K562 (cell line): Measurements from ENCODE around the gene FAM162B. TPM values are rescaled to one million over a fixed set of nuclear protein-coding genes. Genes with fewer than 3 reads are reported as not detected.
A peak's percentile ranks its signal among the peaks of the same experiment; 100 is the strongest.

Experiments used
- ARNT ChIP-seq, 2 experiments: fragments of 450-650 bp; IDR thresholded peaks; 2 replicates each; pipeline ENCODE4 v1.6.1; 2016; ENCODE audit warnings: mild to moderate bottlenecking in 1 of 2
- CSDE1 ChIP-seq, 2 experiments: fragments of 450-650 bp; IDR thresholded peaks; 2 replicates each; pipeline ENCODE4 v1.6.1; 2016; ENCODE audit warnings: mild to moderate bottlenecking in 1 of 2
- FOXM1 ChIP-seq, 2 experiments: fragments of 450-650 bp in 1 of 2; sonication (generic) in 1 of 2; formaldehyde crosslinking in 1 of 2; IDR thresholded peaks; 2 replicates each; pipeline versions ENCODE4 v1.6.1 to v1.9.0; 2017 to 2022; ENCODE audit warnings: low read depth in 2 of 2, mild to moderate bottlenecking in 2 of 2, missing genetic modification reagents in 1 of 2, moderate library complexity in 1 of 2
- HNRNPK ChIP-seq: fragments of 200-400 bp; formaldehyde crosslinking; IDR thresholded peaks from one replicate; pipeline ENCODE4 v1.6.1; 2018; ENCODE audit warnings: mild to moderate bottlenecking, low read depth, low read length; ENCODE audit not compliant: poor library complexity, severe bottlenecking
- MCM7 ChIP-seq, 2 experiments: fragments of 450-650 bp; IDR thresholded peaks; 2 replicates each; pipeline ENCODE4 v1.6.1; 2016 to 2018
- NR3C1 ChIP-seq: sonication (generic); formaldehyde crosslinking; IDR thresholded peaks from 2 replicates; pipeline ENCODE4 v1.8.1; 2022; ENCODE audit warnings: missing genetic modification reagents
- PRPF4 ChIP-seq: fragments of 200-400 bp; formaldehyde crosslinking; IDR thresholded peaks from one replicate; pipeline ENCODE4 v1.6.1; 2017; ENCODE audit warnings: low read length, low read depth, mild to moderate bottlenecking; ENCODE audit not compliant: insufficient read depth, poor library complexity, severe bottlenecking
- RAD51 ChIP-seq: fragments of 450-650 bp; IDR thresholded peaks from 2 replicates; pipeline ENCODE4 v1.7.1; 2016; ENCODE audit warnings: low read depth, mild to moderate bottlenecking, borderline replicate concordance
- RHOXF2B ChIP-seq: fragments of 250-450 bp; sonication (Bioruptor Pico); conservative IDR thresholded peaks from 2 replicates; pipeline ENCODE4 v1.5.1; 2021
- ZEB2 ChIP-seq: fragments of 450-650 bp; IDR thresholded peaks from 2 replicates; pipeline ENCODE4 v1.6.1; 2016
- ZNF134 ChIP-seq: fragments of 250-450 bp; sonication (Bioruptor Pico); conservative IDR thresholded peaks from 2 replicates; pipeline ENCODE4 v1.4.0; 2020
- ZNF165 ChIP-seq: fragments of 250-450 bp; sonication (Bioruptor Pico); IDR thresholded peaks from 2 replicates; pipeline ENCODE4 v1.4.0; 2020; ENCODE audit warnings: borderline replicate concordance
- ZNF75A ChIP-seq: fragments of 450-650 bp; formaldehyde crosslinking; IDR thresholded peaks from 2 replicates; pipeline ENCODE4 v1.4.0; 2020; ENCODE audit warnings: mild to moderate bottlenecking
- polyA plus RNA-seq, 8 experiments: library from polyadenylated mRNA; depleted of rRNA in 4 of 8; stranded (reverse) in 5 of 8; unstranded in 3 of 8; fragments of >200 nt; fragmentation: Nextera tagmentation in 2 of 8; fragmentation: Illumina TruSeq in 1 of 8; extraction: Ambion mirVana in 2 of 8; extraction: Trizol in 1 of 8; gene quantifications; 2 replicates each; pipeline versions ENCODE4 v1.2.1 to v1.2.3, GENCODE V29; 2011 to 2014; ENCODE audit warnings: inconsistent platforms in 1 of 8, missing spikeins in 1 of 8
- total RNA-seq, 7 experiments: library from RNA; depleted of rRNA in 6 of 7; stranded (reverse); fragments of >200 nt in 6 of 7; fragmentation: Illumina TruSeq in 2 of 7; extraction: Trizol in 2 of 7; gene quantifications; 2 replicates each; pipeline versions ENCODE4 v1.2.1 to v1.2.3, GENCODE V29; 2011 to 2021; ENCODE audit warnings: low replicate concordance in 1 of 7
- TF ChIP-seq, protein P1 (sequence below): sonication (generic); formaldehyde crosslinking; IDR thresholded peaks from 2 replicates; pipeline ENCODE4 v1.8.1; 2023; ENCODE audit warnings: mild to moderate bottlenecking, missing genetic modification reagents
- TF ChIP-seq, protein P2 (sequence below): fragments of 250-450 bp; sonication (Bioruptor Pico); IDR thresholded peaks from 2 replicates; pipeline ENCODE4 v1.5.0; 2021; ENCODE audit warnings: mild to moderate bottlenecking, moderate library complexity
- TF ChIP-seq, protein P3 (sequence below): fragments of 250-450 bp; sonication (Bioruptor Pico); IDR thresholded peaks from 2 replicates; pipeline ENCODE4 v1.4.0; 2020; ENCODE audit warnings: mild to moderate bottlenecking, moderate library complexity
- TF ChIP-seq, protein P4 (sequence below): fragments of 450-650 bp; IDR thresholded peaks from one replicate; pipeline ENCODE4 v1.6.1; 2018; ENCODE audit warnings: mild to moderate bottlenecking, moderate library complexity; ENCODE audit not compliant: partially characterized antibody

Gene FAM162B
- total and polyA plus RNA-seq, 9 of the 15 experiments (the other 6 are each of a cell fraction or from before 2014, with no cell fraction given), result not detected

DNA sequence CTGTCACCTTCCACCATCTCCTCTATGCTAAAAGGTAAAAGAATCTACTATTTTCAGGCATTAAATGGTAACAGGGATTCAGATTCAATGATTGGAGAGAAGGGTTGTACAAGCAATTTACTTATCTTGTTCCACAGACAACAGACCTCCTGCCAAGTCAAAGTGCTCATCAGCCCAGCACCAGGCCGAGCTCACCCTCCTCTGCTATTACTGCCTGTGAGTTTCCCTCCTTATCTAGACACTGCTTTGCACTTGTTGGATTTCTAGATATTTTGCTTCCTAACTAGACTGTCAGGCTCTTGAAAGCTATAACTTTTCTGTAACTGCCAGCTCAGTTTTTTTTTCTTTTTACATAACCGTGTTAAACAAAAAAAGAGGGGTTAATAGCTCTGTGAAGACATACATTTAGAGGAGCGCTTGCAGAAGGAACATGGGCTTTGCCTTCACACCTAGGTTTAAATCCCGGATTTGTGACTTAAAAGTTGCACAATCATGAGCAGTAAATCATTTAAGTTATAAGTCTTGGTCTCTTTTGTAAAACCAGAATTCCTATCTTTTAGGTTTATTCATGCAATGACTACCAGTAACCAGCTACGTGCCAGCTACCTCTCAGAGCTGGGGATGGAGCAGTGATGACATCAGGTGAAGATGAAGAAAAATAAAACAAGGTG, 1.1 kb upstream of the FAM162B start (continued):
- TF ChIP-seq, protein P1, sequence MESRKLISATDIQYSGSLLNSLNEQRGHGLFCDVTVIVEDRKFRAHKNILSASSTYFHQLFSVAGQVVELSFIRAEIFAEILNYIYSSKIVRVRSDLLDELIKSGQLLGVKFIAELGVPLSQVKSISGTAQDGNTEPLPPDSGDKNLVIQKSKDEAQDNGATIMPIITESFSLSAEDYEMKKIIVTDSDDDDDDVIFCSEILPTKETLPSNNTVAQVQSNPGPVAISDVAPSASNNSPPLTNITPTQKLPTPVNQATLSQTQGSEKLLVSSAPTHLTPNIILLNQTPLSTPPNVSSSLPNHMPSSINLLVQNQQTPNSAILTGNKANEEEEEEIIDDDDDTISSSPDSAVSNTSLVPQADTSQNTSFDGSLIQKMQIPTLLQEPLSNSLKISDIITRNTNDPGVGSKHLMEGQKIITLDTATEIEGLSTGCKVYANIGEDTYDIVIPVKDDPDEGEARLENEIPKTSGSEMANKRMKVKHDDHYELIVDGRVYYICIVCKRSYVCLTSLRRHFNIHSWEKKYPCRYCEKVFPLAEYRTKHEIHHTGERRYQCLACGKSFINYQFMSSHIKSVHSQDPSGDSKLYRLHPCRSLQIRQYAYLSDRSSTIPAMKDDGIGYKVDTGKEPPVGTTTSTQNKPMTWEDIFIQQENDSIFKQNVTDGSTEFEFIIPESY (CRISPR knock-in tag), result no peak
- no peak for TF ChIP-seq NR3C1 (CRISPR knock-in tag)
- TF ChIP-seq ZNF75A (CRISPR knock-in tag), result no peak
- TF ChIP-seq RAD51, result no peak
- no peak for TF ChIP-seq MCM7 (IDR thresholded peaks at IDR 0.05)
- TF ChIP-seq, protein P2, sequence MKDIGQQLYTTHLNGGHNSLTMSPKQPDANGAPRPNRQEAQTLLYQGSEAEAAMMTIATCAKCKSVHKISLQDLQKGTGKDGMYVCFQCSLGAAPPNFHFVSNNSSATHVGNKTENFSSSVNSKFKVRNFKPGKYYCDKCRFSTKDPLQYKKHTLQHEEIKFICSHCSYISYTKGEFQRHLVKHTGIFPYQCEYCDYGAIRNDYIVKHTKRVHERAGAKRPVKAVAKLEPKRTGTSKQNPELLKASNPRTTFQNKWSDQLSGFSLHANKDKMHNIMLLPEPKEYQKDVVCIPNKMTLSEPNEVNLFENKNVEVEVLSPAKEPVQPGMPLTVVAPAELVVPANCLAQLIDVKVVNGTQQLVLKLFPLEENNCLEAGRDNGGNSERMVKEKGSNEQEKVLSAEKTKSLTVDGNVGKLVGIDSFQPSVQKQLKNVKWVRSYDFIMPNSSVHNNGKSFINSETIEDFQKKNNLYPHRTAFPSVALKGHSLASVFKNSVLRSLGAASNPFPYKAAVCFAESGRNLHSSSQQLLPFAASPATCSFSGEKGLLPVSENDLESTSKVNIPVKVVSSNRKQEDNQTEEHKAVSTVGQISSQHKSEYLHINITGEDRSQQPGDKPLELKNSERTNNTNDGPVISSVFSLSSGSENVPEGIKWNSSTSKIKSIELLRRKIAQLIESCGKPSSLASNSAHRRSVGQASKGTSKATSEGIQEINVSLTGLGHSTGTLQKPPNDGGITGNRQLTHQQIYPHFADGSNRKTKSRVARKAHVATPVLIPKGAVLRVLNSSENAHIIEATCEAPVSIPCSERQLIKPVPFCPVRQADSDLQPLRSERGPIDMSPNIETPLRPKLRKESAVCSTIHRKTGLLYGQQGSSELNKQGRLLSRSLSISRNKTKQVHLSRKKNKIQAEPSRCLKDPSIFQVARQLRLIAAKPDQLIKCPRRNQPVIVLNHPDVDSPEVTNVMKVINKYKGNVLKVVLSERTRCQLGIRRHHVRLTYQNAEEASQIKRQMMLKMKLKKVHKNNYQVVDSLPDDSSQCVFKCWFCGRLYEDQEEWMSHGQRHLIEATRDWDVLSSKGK (CRISPR knock-in tag), result no peak
- TF ChIP-seq, protein P3, sequence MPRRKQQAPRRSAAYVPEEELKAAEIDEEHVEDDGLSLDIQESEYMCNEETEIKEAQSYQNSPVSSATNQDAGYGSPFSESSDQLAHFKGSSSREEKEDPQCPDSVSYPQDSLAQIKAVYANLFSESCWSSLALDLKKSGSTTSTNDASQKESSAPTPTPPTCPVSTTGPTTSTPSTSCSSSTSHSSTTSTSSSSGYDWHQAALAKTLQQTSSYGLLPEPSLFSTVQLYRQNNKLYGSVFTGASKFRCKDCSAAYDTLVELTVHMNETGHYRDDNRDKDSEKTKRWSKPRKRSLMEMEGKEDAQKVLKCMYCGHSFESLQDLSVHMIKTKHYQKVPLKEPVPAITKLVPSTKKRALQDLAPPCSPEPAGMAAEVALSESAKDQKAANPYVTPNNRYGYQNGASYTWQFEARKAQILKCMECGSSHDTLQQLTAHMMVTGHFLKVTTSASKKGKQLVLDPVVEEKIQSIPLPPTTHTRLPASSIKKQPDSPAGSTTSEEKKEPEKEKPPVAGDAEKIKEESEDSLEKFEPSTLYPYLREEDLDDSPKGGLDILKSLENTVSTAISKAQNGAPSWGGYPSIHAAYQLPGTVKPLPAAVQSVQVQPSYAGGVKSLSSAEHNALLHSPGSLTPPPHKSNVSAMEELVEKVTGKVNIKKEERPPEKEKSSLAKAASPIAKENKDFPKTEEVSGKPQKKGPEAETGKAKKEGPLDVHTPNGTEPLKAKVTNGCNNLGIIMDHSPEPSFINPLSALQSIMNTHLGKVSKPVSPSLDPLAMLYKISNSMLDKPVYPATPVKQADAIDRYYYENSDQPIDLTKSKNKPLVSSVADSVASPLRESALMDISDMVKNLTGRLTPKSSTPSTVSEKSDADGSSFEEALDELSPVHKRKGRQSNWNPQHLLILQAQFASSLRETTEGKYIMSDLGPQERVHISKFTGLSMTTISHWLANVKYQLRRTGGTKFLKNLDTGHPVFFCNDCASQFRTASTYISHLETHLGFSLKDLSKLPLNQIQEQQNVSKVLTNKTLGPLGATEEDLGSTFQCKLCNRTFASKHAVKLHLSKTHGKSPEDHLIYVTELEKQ (CRISPR knock-in tag), result no peak
- no peak for TF ChIP-seq RHOXF2B (CRISPR knock-in tag)
- TF ChIP-seq ARNT (IDR thresholded peaks at IDR 0.05), result peak in 1 of 2 experiments; percentile 90; a peak in 2 of 4 replicates
- no peak for TF ChIP-seq HNRNPK
- TF ChIP-seq, protein P4, sequence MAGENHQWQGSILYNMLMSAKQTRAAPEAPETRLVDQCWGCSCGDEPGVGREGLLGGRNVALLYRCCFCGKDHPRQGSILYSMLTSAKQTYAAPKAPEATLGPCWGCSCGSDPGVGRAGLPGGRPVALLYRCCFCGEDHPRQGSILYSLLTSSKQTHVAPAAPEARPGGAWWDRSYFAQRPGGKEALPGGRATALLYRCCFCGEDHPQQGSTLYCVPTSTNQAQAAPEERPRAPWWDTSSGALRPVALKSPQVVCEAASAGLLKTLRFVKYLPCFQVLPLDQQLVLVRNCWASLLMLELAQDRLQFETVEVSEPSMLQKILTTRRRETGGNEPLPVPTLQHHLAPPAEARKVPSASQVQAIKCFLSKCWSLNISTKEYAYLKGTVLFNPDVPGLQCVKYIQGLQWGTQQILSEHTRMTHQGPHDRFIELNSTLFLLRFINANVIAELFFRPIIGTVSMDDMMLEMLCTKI, result no peak
- no peak for TF ChIP-seq CSDE1 (IDR thresholded peaks at IDR 0.05)
- TF ChIP-seq ZEB2, result no peak
- no peak for TF ChIP-seq ZNF165 (CRISPR knock-in tag)
- TF ChIP-seq FOXM1 (IDR thresholded peaks at IDR 0.05; ENCODE audit: low read depth), result peak; percentile 39; the same call in 1 of the 2 replicates
- TF ChIP-seq FOXM1 (CRISPR knock-in tag; IDR thresholded peaks at IDR 0.05; ENCODE audit: low read depth), result no peak
- no peak for TF ChIP-seq PRPF4
- TF ChIP-seq ZNF134 (CRISPR knock-in tag), result no peak
